K562 (cell line): Measurements from ENCODE around the gene SEH1L. TPM values are rescaled to one million over a fixed set of nuclear protein-coding genes. Genes with fewer than 3 reads are reported as not detected.
A peak's percentile ranks its signal among the peaks of the same experiment; 100 is the strongest.

ENCODE experiments used
- ATAC-seq: fragments of 200-7000 bp; cut with Tn5 transposase; 3 replicates; pipeline ENCODE4 v1.9.1; 2020; ENCODE audit warnings: moderate library complexity
- BruUV-seq: library from RNA; stranded (reverse); fragments of 400-500 nt; replicated peaks from 2 replicates; lab custom pipeline; 2021; lab: Mats Ljungman, UMichigan
- CTCF ChIA-PET: fragments of 300-600 bp; formaldehyde crosslinking; extraction: SDS; loops from one replicate; lab custom pipeline; 2021; ENCODE audit warnings: low intra/inter-chr PET ratio; lab: Yijun Ruan, JAX
- POLR2A ChIA-PET: fragments of 300-600, 350-650 bp; sonication (Branson Sonifier 250); formaldehyde crosslinking; extraction: SDS; loops from one replicate; lab custom pipeline; 2021; ENCODE audit warnings: antibody characterized with exemption, inconsistent platforms; lab: Yijun Ruan, JAX
- DNase-seq, 4 experiments: peaks; one replicate each; pipeline versions ENCODE4 v3.0.0 to v3.0.0-alpha.2; 2011 to 2018; ENCODE audit warnings: low spot score in 3 of 4, mixed read lengths in 3 of 4; ENCODE audit errors: extremely low read depth in 1 of 4
- FAIRE-seq: peaks from 2 replicates; lab custom pipeline; 2011; peaks lifted over from hg19 to GRCh38; lab: Jason Lieb, UNC
- H2AFZ ChIP-seq: 2 replicates; pipeline ENCODE4 v1.6.0; 2011; ENCODE audit warnings: low read depth, low read length, control low read depth, inconsistent platforms
- H3K27ac ChIP-seq: fragments of 200-600 bp; 3 replicates; pipeline ENCODE4 v1.8.0; 2011; ENCODE audit warnings: low read depth, mild to moderate bottlenecking, control low read depth, inconsistent platforms, low read length, moderate library complexity, mixed read lengths; ENCODE audit errors: extremely low read depth
- H3K27me3 ChIP-seq, 2 experiments: fragments of 300-600 bp in 1 of 2; 2 replicates in 1 of 2; 3 replicates in 1 of 2; pipeline versions ENCODE4 v1.6.0 to v1.8.0; 2011; ENCODE audit warnings: inconsistent platforms in 2 of 2, low read length in 2 of 2, mild to moderate bottlenecking in 1 of 2, mixed read lengths in 1 of 2, moderate library complexity in 1 of 2; ENCODE audit not compliant: control insufficient read depth in 2 of 2, insufficient read depth in 2 of 2
- H3K36me3 ChIP-seq: fragments of 300-600 bp; 3 replicates; pipeline ENCODE4 v1.8.0; 2011; ENCODE audit warnings: mild to moderate bottlenecking, low read length, inconsistent platforms; ENCODE audit not compliant: control insufficient read depth, insufficient read depth
- H3K4me1 ChIP-seq, 2 experiments: fragments of 200-600 bp in 1 of 2; replicated peaks in 1 of 2; 2 replicates in 1 of 2; 3 replicates in 1 of 2; pipeline versions ENCODE4 v1.5.1 to v1.8.0; 2011; ENCODE audit warnings: inconsistent platforms in 2 of 2, low read length in 2 of 2, mild to moderate bottlenecking in 1 of 2, mixed read lengths in 1 of 2, moderate library complexity in 1 of 2; ENCODE audit not compliant: control insufficient read depth in 2 of 2, insufficient read depth in 2 of 2
- H3K4me2 ChIP-seq: 2 replicates; pipeline ENCODE4 v1.6.1; 2011; ENCODE audit warnings: low read length, control low read depth, inconsistent platforms, mixed read lengths; ENCODE audit not compliant: insufficient read depth
- H3K4me3 ChIP-seq: fragments of 200-600 bp; sonication (generic), shearing (Covaris generic); 2 replicates; pipeline ENCODE4 v1.5.1; 2016; ENCODE audit warnings: control low read depth, inconsistent platforms
- H3K79me2 ChIP-seq: fragments of 200-600 bp; 3 replicates; pipeline ENCODE4 v1.8.0; 2011; ENCODE audit warnings: low read length, inconsistent platforms; ENCODE audit not compliant: control insufficient read depth, insufficient read depth
- H3K9ac ChIP-seq, 2 experiments: 2 replicates each; pipeline versions ENCODE4 v1.6.0 to v1.6.1; 2011; ENCODE audit warnings: low read depth in 2 of 2, low read length in 2 of 2, control low read depth in 1 of 2, inconsistent platforms in 1 of 2, mild to moderate bottlenecking in 1 of 2, mixed read lengths in 1 of 2; ENCODE audit not compliant: insufficient read depth in 1 of 2
- H3K9me1 ChIP-seq: one replicate; pipeline ENCODE4 v1.6.0; 2011; ENCODE audit warnings: inconsistent platforms, mild to moderate bottlenecking, low read length, moderate library complexity; ENCODE audit not compliant: control insufficient read depth, insufficient read depth
- H3K9me3 ChIP-seq: replicated peaks from 2 replicates; pipeline ENCODE4 v1.5.1; 2011; ENCODE audit warnings: low read depth, low read length, inconsistent platforms; ENCODE audit not compliant: control insufficient read depth, insufficient read depth
- H4K20me1 ChIP-seq: replicated peaks from 2 replicates; pipeline ENCODE4 v1.6.1; 2011; ENCODE audit warnings: low read length, inconsistent platforms, mixed read lengths; ENCODE audit not compliant: control insufficient read depth, insufficient read depth
- CTBP1 ChIP-seq: fragments of 450-650 bp; IDR thresholded peaks from 2 replicates; pipeline ENCODE4 v1.6.1; 2016; ENCODE audit warnings: borderline replicate concordance
- CXXC5 ChIP-seq: fragments of 250-450 bp; sonication (Bioruptor Pico); IDR thresholded peaks from 2 replicates; pipeline ENCODE4 v1.8.0; 2022; ENCODE audit warnings: inconsistent platforms, mild to moderate bottlenecking, moderate library complexity
- EHMT2 ChIP-seq: fragments of 450-650 bp; IDR thresholded peaks from 2 replicates; pipeline ENCODE4 v1.6.1; 2018; ENCODE audit warnings: antibody characterized with exemption
- EZH2 ChIP-seq: IDR thresholded peaks from 2 replicates; pipeline ENCODE4 v1.6.1; 2012; ENCODE audit warnings: low read depth, mild to moderate bottlenecking, inconsistent platforms, low read length, borderline replicate concordance
- FOXA3 ChIP-seq, 2 experiments: fragments of 450-650 bp in 1 of 2; sonication (generic) in 1 of 2; formaldehyde crosslinking; IDR thresholded peaks in 1 of 2; conservative IDR thresholded peaks in 1 of 2; 2 replicates each; pipeline versions ENCODE4 v1.4.0 to v1.8.0; 2020 to 2022; ENCODE audit warnings: mild to moderate bottlenecking in 2 of 2, missing genetic modification reagents in 1 of 2
- HLTF ChIP-seq: fragments of 450-650 bp; IDR thresholded peaks from 2 replicates; pipeline ENCODE4 v1.6.1; 2016
- KDM4B ChIP-seq, 2 experiments: fragments of 450-650 bp in 1 of 2; sonication (generic) in 1 of 2; IDR thresholded peaks; 2 replicates each; pipeline ENCODE4 v1.6.1; 2016 to 2017; ENCODE audit warnings: borderline replicate concordance in 2 of 2, antibody characterized with exemption in 1 of 2, low read depth in 1 of 2, mild to moderate bottlenecking in 1 of 2
- MYBL2 ChIP-seq, 2 experiments: fragments of 450-650 bp in 1 of 2; sonication (generic) in 1 of 2; formaldehyde crosslinking in 1 of 2; IDR thresholded peaks; 2 replicates each; pipeline versions ENCODE4 v1.6.1 to v1.8.1; 2017 to 2022; ENCODE audit warnings: borderline replicate concordance in 1 of 2, inconsistent platforms in 1 of 2, low read depth in 1 of 2, mild to moderate bottlenecking in 1 of 2, missing genetic modification reagents in 1 of 2, moderate library complexity in 1 of 2
- POLR2A ChIP-seq: fragments of 450-650 bp; conservative IDR thresholded peaks from 2 replicates; pipeline ENCODE4 v1.6.1; 2016
- SMARCA5 ChIP-seq: fragments of 450-650 bp; IDR thresholded peaks from 2 replicates; pipeline ENCODE4 v1.6.1; 2016
- TSC22D4 ChIP-seq: fragments of 450-650 bp; IDR thresholded peaks from 2 replicates; pipeline ENCODE4 v1.6.1; 2016; ENCODE audit warnings: missing genetic modification characterization, missing biosample characterization, control low read depth
- ZSCAN32 ChIP-seq: fragments of 450-650 bp; formaldehyde crosslinking; IDR thresholded peaks from 2 replicates; pipeline ENCODE4 v1.4.0; 2020; ENCODE audit warnings: mild to moderate bottlenecking, moderate library complexity
- WGBS: fragments of 100-300 bp; shearing (Covaris generic); methylation state at CpG from one replicate; pipeline ENCODE4 v1.1.6; 2016; ENCODE audit warnings: low coverage, mixed read lengths; ENCODE audit not compliant: insufficient coverage; ENCODE audit errors: missing lambda C conversion rate; 5-methylcytosine and 5-hydroxymethylcytosine counted together
- in situ Hi-C: fragments of 300-500 bp; cut with MboI; formaldehyde crosslinking; loops from 4 replicates; pipeline ENCODE4 v1.15.0; 2018; ENCODE audit warnings: inconsistent platforms, mixed read lengths
- intact Hi-C: fragments of 100-400 bp; cut with micrococcal nuclease; formaldehyde crosslinking; loops from 2 replicates; pipeline ENCODE4 v1.14.2; 2022
- polyA plus RNA-seq, 8 experiments: library from polyadenylated mRNA; depleted of rRNA in 4 of 8; stranded (reverse) in 5 of 8; unstranded in 3 of 8; fragments of >200 nt; fragmentation: Nextera tagmentation in 2 of 8; fragmentation: Illumina TruSeq in 1 of 8; extraction: Ambion mirVana in 2 of 8; extraction: Trizol in 1 of 8; gene quantifications; 2 replicates each; pipeline versions ENCODE4 v1.2.1 to v1.2.3, GENCODE V29; 2011 to 2014; ENCODE audit warnings: inconsistent platforms in 1 of 8, missing spikeins in 1 of 8
- total RNA-seq, 7 experiments: library from RNA; depleted of rRNA in 6 of 7; stranded (reverse); fragments of >200 nt in 6 of 7; fragmentation: Illumina TruSeq in 2 of 7; extraction: Trizol in 2 of 7; gene quantifications; 2 replicates each; pipeline versions ENCODE4 v1.2.1 to v1.2.3, GENCODE V29; 2011 to 2021; ENCODE audit warnings: low replicate concordance in 1 of 7
- TF ChIP-seq, protein P1 (sequence below), 2 experiments: IDR thresholded peaks; 2 replicates each; pipeline ENCODE4 v1.6.1; 2011; ENCODE audit warnings: borderline replicate concordance in 1 of 2, control low read depth in 1 of 2, low read depth in 1 of 2, low read length in 1 of 2, mild to moderate bottlenecking in 1 of 2, mixed read lengths in 1 of 2, moderate library complexity in 1 of 2; ENCODE audit not compliant: insufficient read depth in 1 of 2, insufficient read length in 1 of 2, poor library complexity in 1 of 2, severe bottlenecking in 1 of 2; ENCODE audit errors: extremely low read depth in 1 of 2
- TF ChIP-seq, protein P2 (sequence below): sonication (generic); formaldehyde crosslinking; IDR thresholded peaks from 2 replicates; pipeline ENCODE4 v1.8.1; 2023; ENCODE audit warnings: mild to moderate bottlenecking, missing genetic modification reagents, moderate library complexity

The SEH1L gene
- total and polyA plus RNA-seq, 9 of the 15 experiments (the other 6 are each of a cell fraction or from before 2014, with no cell fraction given), result 62.2 to 180 (median 108) TPM

DNA sequence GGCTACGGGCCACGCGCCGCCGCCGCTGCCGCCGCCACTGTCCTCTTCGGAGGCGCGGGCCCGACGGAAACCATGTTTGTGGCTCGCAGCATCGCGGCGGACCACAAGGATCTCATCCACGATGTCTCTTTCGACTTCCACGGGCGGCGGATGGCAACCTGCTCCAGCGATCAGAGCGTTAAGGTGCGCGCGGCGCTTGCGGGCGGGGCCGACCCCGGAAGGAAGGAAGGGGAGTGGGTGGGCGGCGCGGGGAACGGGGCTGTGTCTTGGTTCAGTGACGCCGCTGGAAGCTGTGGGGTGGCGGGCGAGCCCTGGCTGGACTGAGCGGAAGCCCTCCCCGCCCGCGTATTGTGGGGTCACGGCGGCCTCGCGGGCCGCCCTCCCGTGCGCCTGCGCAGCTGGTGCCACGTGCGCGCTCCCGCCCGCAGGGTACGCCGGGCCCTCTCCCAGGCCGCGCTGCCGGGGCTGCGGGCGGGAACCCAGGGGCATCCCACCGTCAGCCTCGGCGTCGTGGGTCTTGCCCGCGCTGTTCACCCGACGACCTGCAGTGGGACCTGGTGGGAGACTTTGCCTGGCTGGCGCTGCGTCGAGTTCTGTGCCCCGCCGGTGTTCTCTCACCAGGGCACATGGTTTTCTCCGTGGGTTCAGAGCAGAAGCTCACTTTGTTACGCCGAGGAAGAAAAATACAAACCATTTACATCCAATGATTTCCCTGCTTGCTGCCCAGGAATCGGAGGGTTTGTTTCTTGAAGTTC is 416 bp downstream of the SEH1L start:
- ATAC-seq (peak; percentile 86), DNase-seq (peak; percentile 88 to 96 (median 90)), FAIRE-seq (peak; percentile 79)
- TSS peak; percentile 39 for BruUV-seq
- H3K9ac ChIP-seq, result peak overlapping the region; percentile 91 to 94
- H3K9me3 ChIP-seq, result peaks cover 4% of the 10 kb centered on the region
- H3K36me3 ChIP-seq, result peaks cover 39% of the 10 kb centered on the region
- H2AFZ ChIP-seq, result peak overlapping the region; percentile 95
- no peaks in the 10 kb centered on the region for H4K20me1 ChIP-seq
- peak overlapping the region; percentile 73 for H3K4me3 ChIP-seq
- POLR2A ChIA-PET, result interaction anchor here (0.6 to 1.7 kb wide), 4 partner anchors 14 to 200 kb away, joined by 3 to 8 read pairs (median 3); partner anchors contain the start of gene CEP192
- peak overlapping the region; percentile 97 for H3K27ac ChIP-seq
- peaks cover 68% of the 10 kb centered on the region for H3K79me2 ChIP-seq
- CTCF ChIA-PET, result interaction anchor here (0.7 kb wide), 1 partner anchor 62 kb away, joined by 5 read pairs; no protein-coding TSS in a partner anchor
- no peaks in the 10 kb centered on the region for H3K27me3 ChIP-seq
- WGBS, result 1% methylated on average over 55 of the region's 81 CpGs
- in situ Hi-C loops (no loop called here), intact Hi-C loops (no loop called here)
- H3K4me1 ChIP-seq, result peaks cover 19 to 31% of the 10 kb centered on the region in 2 experiments; a peak in 4 of 5 replicates
- no peaks in the 10 kb centered on the region for H3K9me1 ChIP-seq
- H3K4me2 ChIP-seq, result peak overlapping the region; percentile 89
- TF ChIP-seq, protein P1, sequence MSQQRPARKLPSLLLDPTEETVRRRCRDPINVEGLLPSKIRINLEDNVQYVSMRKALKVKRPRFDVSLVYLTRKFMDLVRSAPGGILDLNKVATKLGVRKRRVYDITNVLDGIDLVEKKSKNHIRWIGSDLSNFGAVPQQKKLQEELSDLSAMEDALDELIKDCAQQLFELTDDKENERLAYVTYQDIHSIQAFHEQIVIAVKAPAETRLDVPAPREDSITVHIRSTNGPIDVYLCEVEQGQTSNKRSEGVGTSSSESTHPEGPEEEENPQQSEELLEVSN (IDR thresholded peaks at IDR 0.05; ENCODE audit: borderline replicate concordance in 1 of 2, extremely low read depth in 1 of 2, insufficient read depth in 1 of 2, insufficient read length in 1 of 2, low read depth in 1 of 2, low read length in 1 of 2, poor library complexity in 1 of 2, severe bottlenecking in 1 of 2), result peak; percentile 100
- no peak for TF ChIP-seq HLTF
- TF ChIP-seq ZSCAN32 (CRISPR knock-in tag), result no peak
- no peak for TF ChIP-seq EHMT2
- peak; percentile 98 for TF ChIP-seq POLR2A
- TF ChIP-seq, protein P2, sequence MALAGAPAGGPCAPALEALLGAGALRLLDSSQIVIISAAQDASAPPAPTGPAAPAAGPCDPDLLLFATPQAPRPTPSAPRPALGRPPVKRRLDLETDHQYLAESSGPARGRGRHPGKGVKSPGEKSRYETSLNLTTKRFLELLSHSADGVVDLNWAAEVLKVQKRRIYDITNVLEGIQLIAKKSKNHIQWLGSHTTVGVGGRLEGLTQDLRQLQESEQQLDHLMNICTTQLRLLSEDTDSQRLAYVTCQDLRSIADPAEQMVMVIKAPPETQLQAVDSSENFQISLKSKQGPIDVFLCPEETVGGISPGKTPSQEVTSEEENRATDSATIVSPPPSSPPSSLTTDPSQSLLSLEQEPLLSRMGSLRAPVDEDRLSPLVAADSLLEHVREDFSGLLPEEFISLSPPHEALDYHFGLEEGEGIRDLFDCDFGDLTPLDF (CRISPR knock-in tag), result peak; percentile 89; the same call in 1 of the 2 replicates
- TF ChIP-seq TSC22D4 (tag), result no peak
- no peak for TF ChIP-seq EZH2
- TF ChIP-seq SMARCA5, result no peak
- TF ChIP-seq CXXC5 (CRISPR knock-in tag), result peak; percentile 91
- TF ChIP-seq FOXA3 (CRISPR knock-in tag; conservative IDR thresholded peaks at IDR 0.05 in 1 of 2, IDR thresholded peaks at IDR 0.05 in 1 of 2), result peak in 1 of 2 experiments; percentile 83; a peak in 1 of 4 replicates
- no peak for TF ChIP-seq MYBL2 (IDR thresholded peaks at IDR 0.05; ENCODE audit: low read depth)
- TF ChIP-seq MYBL2 (CRISPR knock-in tag; IDR thresholded peaks at IDR 0.05; ENCODE audit: borderline replicate concordance), result peak; percentile 80; the same call in 1 of the 2 replicates
- peak; percentile 79 for TF ChIP-seq CTBP1
- peak in 1 of 2 experiments; percentile 31; a peak in 1 of 4 replicates for TF ChIP-seq KDM4B (IDR thresholded peaks at IDR 0.05; ENCODE audit: borderline replicate concordance in 2 of 2, low read depth in 1 of 2)
